A549 treated with DMSO at 1 μM for 4 hours (cell line): Measurements from ENCODE around the gene ALDH18A1. TPM values are rescaled to one million over a fixed set of nuclear protein-coding genes. Genes with fewer than 3 reads are reported as not detected.

Source experiments
- total RNA-seq: library from RNA; stranded (reverse); fragments of 200-300 nt; extraction: Qiagen RNA extraction; gene quantifications from 5 replicates; pipeline ENCODE4 v1.2.3, GENCODE V29; 2022; ENCODE audit warnings: low read depth

ALDH18A1 gene
- 52.7 to 58.4 TPM (median 53.9 TPM) in 5 replicates for total RNA-seq

GRCh38 chr10:95656291-95657164 lies at the start of gene ALDH18A1:
Gene ALDH18A1 (minus strand): TSS chr10:95656711. CDS start chr10:95653377, 3,334 bp downstream.

GRCh38 chr10:95693668-95694534 lies 37.4 kb upstream of the ALDH18A1 start, which contains the start of gene TCTN3:
Gene TCTN3 (minus strand): TSS chr10:95693927. CDS start chr10:95693899, 28 bp downstream.

DNA sequence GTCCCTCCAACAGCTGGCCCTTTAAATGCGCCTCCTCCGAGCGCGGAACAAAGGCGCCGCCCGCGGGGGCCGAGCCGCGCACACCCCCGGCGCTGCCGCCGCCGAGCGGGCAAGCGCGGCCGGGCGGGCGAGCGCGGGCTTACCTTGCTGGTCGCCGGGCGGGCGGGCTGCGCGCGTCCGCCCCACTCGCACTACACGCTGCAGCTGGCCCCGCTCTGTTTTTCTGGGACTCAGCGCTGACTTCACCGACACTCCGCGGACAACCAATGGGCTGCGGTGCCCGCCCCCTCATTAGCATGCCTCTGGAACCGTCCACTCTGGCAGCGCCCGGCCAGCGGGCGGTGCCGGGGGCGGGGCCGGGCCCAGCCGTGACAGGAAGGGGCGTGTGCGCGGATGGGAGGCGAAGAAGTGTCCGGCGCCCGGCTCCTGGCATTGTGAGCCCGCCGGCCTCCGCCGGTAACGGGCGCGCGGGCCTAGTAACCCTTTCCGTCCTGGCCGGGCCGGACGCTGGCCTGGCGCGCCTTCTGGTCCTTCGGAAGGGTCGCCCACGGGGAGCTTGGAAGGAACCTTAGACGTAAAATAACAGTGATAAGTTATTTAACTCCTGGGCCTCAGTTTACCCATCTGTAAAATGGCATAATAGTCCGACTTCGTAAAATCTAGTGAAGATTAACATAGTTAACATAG lies 95.2 kb downstream of the ALDH18A1 start, which contains the start of gene SORBS1:
SORBS1 (minus strand) TSS at position 195 of the 687 bp plus-strand sequence. CDS start 120,236 bp downstream, outside the sequence.

Other genes starting within 250 kb of the ALDH18A1 start
- gene SORBS1, start 95.3 kb downstream of the ALDH18A1 start, total RNA-seq, result 0.39 to 0.80 TPM (median 0.66 TPM) in 5 replicates
- 39.8 to 49.4 TPM (median 47.0 TPM) in 5 replicates for gene TCTN3, start 37.2 kb upstream of the ALDH18A1 start, total RNA-seq
- gene ENTPD1, start 99.5 kb upstream of the ALDH18A1 start, total RNA-seq, result 0.02 to 0.05 TPM (median 0.05 TPM) in 4 of 5 replicates, not detected in the other